Neural cell (in vitro differentiated cells): Measurements from ENCODE around the gene PEX12. TPM values are rescaled to one million over a fixed set of nuclear protein-coding genes. Genes with fewer than 3 reads are reported as not detected.

Experiments
- H2AFZ ChIP-seq: fragments of 200-600, 300-800 bp; sonication (generic), shearing (Covaris generic); 2 replicates; pipeline ENCODE4 v1.6.0; 2014; ENCODE audit warnings: low read depth, mild to moderate bottlenecking, antibody characterized with exemption, low read length, moderate library complexity
- H3F3A ChIP-seq: fragments of 200-600 bp; shearing (Covaris generic); 2 replicates; pipeline ENCODE4 v1.6.1; 2016; ENCODE audit warnings: mild to moderate bottlenecking, moderate library complexity, mixed read lengths, antibody characterized with exemption, low read length; ENCODE audit not compliant: insufficient read depth, poor library complexity, severe bottlenecking
- H3K27ac ChIP-seq: fragments of 200-600, 300-800 bp; sonication (generic), shearing (Covaris generic); 2 replicates; pipeline ENCODE4 v1.5.1; 2014; ENCODE audit warnings: mild to moderate bottlenecking, low read length, moderate library complexity
- H3K27me3 ChIP-seq: fragments of 300-800, 200-600 bp; sonication (generic), shearing (Covaris generic); 2 replicates; pipeline ENCODE4 v1.6.0; 2014; ENCODE audit warnings: mild to moderate bottlenecking, low read depth, low read length, moderate library complexity; ENCODE audit not compliant: insufficient read depth
- H3K36me3 ChIP-seq: fragments of 300-800, 200-600 bp; sonication (generic), shearing (Covaris generic); 2 replicates; pipeline ENCODE4 v1.5.1; 2014; ENCODE audit warnings: mild to moderate bottlenecking, antibody characterized with exemption, low read length, moderate library complexity; ENCODE audit not compliant: insufficient read depth
- H3K4me2 ChIP-seq: fragments of 300-800, 200-600 bp; sonication (generic), shearing (Covaris generic); 2 replicates; pipeline ENCODE4 v1.6.0; 2014; ENCODE audit warnings: mild to moderate bottlenecking, low read length
- H3K4me3 ChIP-seq: fragments of 300-800, 200-600 bp; sonication (generic), shearing (Covaris generic); 2 replicates; pipeline ENCODE4 v1.5.1; 2014; ENCODE audit warnings: mild to moderate bottlenecking, low read length, moderate library complexity
- H3K79me2 ChIP-seq: fragments of 200-600 bp; shearing (Covaris generic); replicated peaks from 2 replicates; pipeline ENCODE4 v1.6.0; 2014; ENCODE audit warnings: mild to moderate bottlenecking, low read length, moderate library complexity; ENCODE audit not compliant: insufficient read depth
- H3K9ac ChIP-seq: fragments of 300-800, 200-600 bp; sonication (generic), shearing (Covaris generic); 2 replicates; pipeline ENCODE4 v1.6.1; 2016; ENCODE audit warnings: mild to moderate bottlenecking, low read length, mixed read lengths
- H3K9me2 ChIP-seq: fragments of 200-600 bp; shearing (Covaris generic); 2 replicates; pipeline ENCODE4 v1.6.1; 2016; ENCODE audit warnings: mild to moderate bottlenecking, low read length, mixed read lengths; ENCODE audit not compliant: insufficient read depth
- H3K9me3 ChIP-seq: fragments of 200-600, 300-800 bp; sonication (generic), shearing (Covaris generic); 2 replicates; pipeline ENCODE4 v1.6.1; 2016; ENCODE audit warnings: mild to moderate bottlenecking, mixed run types, low read length, moderate library complexity, mixed read lengths
- H4K20me1 ChIP-seq: fragments of 200-600 bp; shearing (Covaris generic); 2 replicates; pipeline ENCODE4 v1.6.1; 2016; ENCODE audit warnings: mild to moderate bottlenecking, mixed run types; ENCODE audit not compliant: insufficient read depth
- EP300 ChIP-seq: fragments of 450-650 bp; conservative IDR thresholded peaks from 2 replicates; pipeline ENCODE4 v1.6.1; 2014; ENCODE audit warnings: antibody characterized with exemption, mild to moderate bottlenecking, moderate library complexity; ENCODE audit not compliant: poor library complexity, severe bottlenecking
- EZH2 ChIP-seq: fragments of 200-600, 300-800 bp; shearing (Covaris generic), sonication (generic); IDR thresholded peaks from 2 replicates; pipeline ENCODE4 v1.6.1; 2014; ENCODE audit warnings: antibody characterized with exemption, low read length, borderline replicate concordance, mild to moderate bottlenecking; ENCODE audit not compliant: insufficient read depth, poor library complexity, severe bottlenecking
- MXI1 ChIP-seq: fragments of 450-650 bp; conservative IDR thresholded peaks from 2 replicates; pipeline ENCODE4 v1.6.1; 2014; ENCODE audit warnings: antibody characterized with exemption, mild to moderate bottlenecking; ENCODE audit not compliant: poor library complexity, severe bottlenecking
- POLR2AphosphoS5 ChIP-seq: IDR thresholded peaks from 2 replicates; pipeline ENCODE4 v1.6.1; 2012
- RAD21 ChIP-seq: fragments of 450-650 bp; conservative IDR thresholded peaks from 2 replicates; pipeline ENCODE4 v1.6.1; 2014; ENCODE audit warnings: antibody characterized with exemption, mild to moderate bottlenecking, moderate library complexity
- SMC3 ChIP-seq: fragments of 450-650 bp; conservative IDR thresholded peaks from 2 replicates; pipeline ENCODE4 v1.6.1; 2014; ENCODE audit warnings: antibody characterized with exemption, mild to moderate bottlenecking, moderate library complexity; ENCODE audit not compliant: poor library complexity
- TAF1 ChIP-seq: IDR thresholded peaks from 2 replicates; pipeline ENCODE4 v1.6.1; 2012; ENCODE audit warnings: low read depth
- polyA plus RNA-seq: library from polyadenylated mRNA; depleted of rRNA; stranded (reverse); fragments of >200 nt; gene quantifications from 2 replicates; pipeline ENCODE4 v1.2.3, GENCODE V29; 2014
- TF ChIP-seq, protein P1 (sequence below): fragments of 450-650 bp; IDR thresholded peaks from 2 replicates; pipeline ENCODE4 v1.5.1; 2014; ENCODE audit warnings: antibody characterized with exemption, mild to moderate bottlenecking, moderate library complexity; ENCODE audit not compliant: poor library complexity, severe bottlenecking
- TF ChIP-seq, protein P2 (sequence below): IDR thresholded peaks from 2 replicates; pipeline ENCODE4 v1.6.1; 2012; ENCODE audit warnings: borderline replicate concordance

Gene PEX12
- polyA plus RNA-seq, 1 donor from 2014 or later, result 3.8 TPM

GRCh38 chr17:35569405-35569804 lies 9.0 kb downstream of the PEX12 start:
- Histone ChIP-seq H3K27ac (no peak overlapping the region), H3K36me3 (no peaks in the 10 kb centered on the region), H2AFZ (no peak overlapping the region), H3K4me3 (peak overlapping the region; percentile 79), H3K9me2 (no peaks in the 10 kb centered on the region), H3K27me3 (no peaks in the 10 kb centered on the region), H3K79me2 (peaks cover 17% of the 10 kb centered on the region), H3K9ac (no peak overlapping the region), H3F3A (no peaks in the 10 kb centered on the region), H4K20me1 (no peaks in the 10 kb centered on the region), H3K4me2 (peak overlapping the region; percentile 39), H3K9me3 (no peaks in the 10 kb centered on the region)
- TF ChIP-seq EZH2 (no peak), SMC3 (no peak), TAF1 (no peak), MXI1 (no peak), RAD21 (no peak), EP300 (no peak), POLR2AphosphoS5 (no peak)
- TF ChIP-seq, protein P1, sequence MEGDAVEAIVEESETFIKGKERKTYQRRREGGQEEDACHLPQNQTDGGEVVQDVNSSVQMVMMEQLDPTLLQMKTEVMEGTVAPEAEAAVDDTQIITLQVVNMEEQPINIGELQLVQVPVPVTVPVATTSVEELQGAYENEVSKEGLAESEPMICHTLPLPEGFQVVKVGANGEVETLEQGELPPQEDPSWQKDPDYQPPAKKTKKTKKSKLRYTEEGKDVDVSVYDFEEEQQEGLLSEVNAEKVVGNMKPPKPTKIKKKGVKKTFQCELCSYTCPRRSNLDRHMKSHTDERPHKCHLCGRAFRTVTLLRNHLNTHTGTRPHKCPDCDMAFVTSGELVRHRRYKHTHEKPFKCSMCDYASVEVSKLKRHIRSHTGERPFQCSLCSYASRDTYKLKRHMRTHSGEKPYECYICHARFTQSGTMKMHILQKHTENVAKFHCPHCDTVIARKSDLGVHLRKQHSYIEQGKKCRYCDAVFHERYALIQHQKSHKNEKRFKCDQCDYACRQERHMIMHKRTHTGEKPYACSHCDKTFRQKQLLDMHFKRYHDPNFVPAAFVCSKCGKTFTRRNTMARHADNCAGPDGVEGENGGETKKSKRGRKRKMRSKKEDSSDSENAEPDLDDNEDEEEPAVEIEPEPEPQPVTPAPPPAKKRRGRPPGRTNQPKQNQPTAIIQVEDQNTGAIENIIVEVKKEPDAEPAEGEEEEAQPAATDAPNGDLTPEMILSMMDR, result no peak

DNA sequence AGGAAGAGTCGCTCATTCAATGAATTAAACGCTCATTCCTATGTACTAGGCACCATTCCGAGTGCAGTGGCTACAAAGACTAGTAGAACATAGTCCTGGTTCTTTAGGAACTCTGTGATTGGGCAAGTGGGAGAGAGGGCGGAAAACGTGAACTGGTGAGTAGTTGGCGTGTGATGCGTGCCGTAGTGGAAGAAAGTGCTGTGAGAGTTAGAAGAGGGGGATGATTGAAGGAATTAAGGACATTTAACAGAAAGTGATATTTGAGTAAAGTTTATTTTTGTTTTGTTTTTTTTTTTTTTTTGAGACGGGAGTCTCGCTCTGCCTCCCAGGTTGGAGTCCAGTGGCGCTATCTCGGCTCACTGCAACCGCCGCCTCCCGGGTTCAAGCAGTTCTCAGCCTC lies 9.8 kb downstream of the PEX12 start:
- TF ChIP-seq, protein P2, sequence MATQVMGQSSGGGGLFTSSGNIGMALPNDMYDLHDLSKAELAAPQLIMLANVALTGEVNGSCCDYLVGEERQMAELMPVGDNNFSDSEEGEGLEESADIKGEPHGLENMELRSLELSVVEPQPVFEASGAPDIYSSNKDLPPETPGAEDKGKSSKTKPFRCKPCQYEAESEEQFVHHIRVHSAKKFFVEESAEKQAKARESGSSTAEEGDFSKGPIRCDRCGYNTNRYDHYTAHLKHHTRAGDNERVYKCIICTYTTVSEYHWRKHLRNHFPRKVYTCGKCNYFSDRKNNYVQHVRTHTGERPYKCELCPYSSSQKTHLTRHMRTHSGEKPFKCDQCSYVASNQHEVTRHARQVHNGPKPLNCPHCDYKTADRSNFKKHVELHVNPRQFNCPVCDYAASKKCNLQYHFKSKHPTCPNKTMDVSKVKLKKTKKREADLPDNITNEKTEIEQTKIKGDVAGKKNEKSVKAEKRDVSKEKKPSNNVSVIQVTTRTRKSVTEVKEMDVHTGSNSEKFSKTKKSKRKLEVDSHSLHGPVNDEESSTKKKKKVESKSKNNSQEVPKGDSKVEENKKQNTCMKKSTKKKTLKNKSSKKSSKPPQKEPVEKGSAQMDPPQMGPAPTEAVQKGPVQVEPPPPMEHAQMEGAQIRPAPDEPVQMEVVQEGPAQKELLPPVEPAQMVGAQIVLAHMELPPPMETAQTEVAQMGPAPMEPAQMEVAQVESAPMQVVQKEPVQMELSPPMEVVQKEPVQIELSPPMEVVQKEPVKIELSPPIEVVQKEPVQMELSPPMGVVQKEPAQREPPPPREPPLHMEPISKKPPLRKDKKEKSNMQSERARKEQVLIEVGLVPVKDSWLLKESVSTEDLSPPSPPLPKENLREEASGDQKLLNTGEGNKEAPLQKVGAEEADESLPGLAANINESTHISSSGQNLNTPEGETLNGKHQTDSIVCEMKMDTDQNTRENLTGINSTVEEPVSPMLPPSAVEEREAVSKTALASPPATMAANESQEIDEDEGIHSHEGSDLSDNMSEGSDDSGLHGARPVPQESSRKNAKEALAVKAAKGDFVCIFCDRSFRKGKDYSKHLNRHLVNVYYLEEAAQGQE, result no peak
- TF ChIP-seq EZH2 (no peak), SMC3 (no peak), EP300 (no peak), MXI1 (no peak), RAD21 (no peak), POLR2AphosphoS5 (no peak), TAF1 (no peak)
- TF ChIP-seq, protein P1, result no peak

More for the DNA sequence above, 9.8 kb downstream of the PEX12 start:
- H3K36me3 ChIP-seq, result no peaks in the 10 kb centered on the region
- H3K9ac ChIP-seq, result peak overlapping the region; percentile 78
- no peaks in the 10 kb centered on the region for H3F3A ChIP-seq
- H3K9me2 ChIP-seq, result no peaks in the 10 kb centered on the region
- peak overlapping the region; percentile 96 for H3K4me2 ChIP-seq
- H3K4me3 ChIP-seq, result peak overlapping the region; percentile 79
- H3K27me3 ChIP-seq, result no peaks in the 10 kb centered on the region
- H3K9me3 ChIP-seq, result no peaks in the 10 kb centered on the region
- H2AFZ ChIP-seq, result peak overlapping the region; percentile 48
- no peaks in the 10 kb centered on the region for H4K20me1 ChIP-seq
- H3K27ac ChIP-seq, result peak overlapping the region; percentile 74
- peaks cover 17% of the 10 kb centered on the region for H3K79me2 ChIP-seq
